Measurements from ENCODE around the gene SSBP2. TPM values are rescaled to one million over a fixed set of nuclear protein-coding genes. Genes with fewer than 3 reads are reported as not detected.
A peak's percentile ranks its signal among the peaks of the same experiment; 100 is the strongest.

The SSBP2 gene
- total RNA-seq, 6 donors from 2014 or later, result 23.0 to 110 (median 32.9) TPM

- ATAC-seq (ENCODE audit: low FRiP score in 2 of 2) (no peak), DNase-seq (peak in 1 of 2 donors; percentile 42)
- peak overlapping the region; percentile 99 to 100 (median 99) for H3K27ac ChIP-seq
- TF ChIP-seq POLR2AphosphoS5 (IDR thresholded peaks at IDR 0.05) (no peak), CTCF (IDR thresholded peaks at IDR 0.05) (no peak), POLR2A (IDR thresholded peaks at IDR 0.05) (no peak), EP300 (IDR thresholded peaks at IDR 0.05) (no peak)
- no peaks in the 10 kb centered on the region for H3K27me3 ChIP-seq
- peaks cover 22 to 31% (median 26%) of the 10 kb centered on the region in 4 donors for H3K4me1 ChIP-seq
- 24 to 39% methylated on average over 22 to 37 of the region's 37 CpGs for WGBS, 2 donors
- H3K36me3 ChIP-seq, result no peaks in the 10 kb centered on the region
- no peaks in the 10 kb centered on the region for H3K9me3 ChIP-seq
- H3K4me3 ChIP-seq, result peak overlapping the region; percentile 36 to 96 (median 83)
Measured at GRCh38 chr5:81751836-81752643, 1.1 kb upstream of the SSBP2 start.

GRCh38 chr5:81750308-81751008, 439 bp downstream of the SSBP2 start:
- H3K27me3 ChIP-seq, result no peaks in the 10 kb centered on the region
- peak overlapping the region; percentile 71 to 96 (median 94) for H3K4me3 ChIP-seq
- TF ChIP-seq EP300 (IDR thresholded peaks at IDR 0.05) (peak in 1 of 4 donors; percentile 44), POLR2AphosphoS5 (IDR thresholded peaks at IDR 0.05) (no peak), POLR2A (IDR thresholded peaks at IDR 0.05) (peak in 2 of 4 donors; percentile 26 to 57), CTCF (IDR thresholded peaks at IDR 0.05) (no peak)
- H3K4me1 ChIP-seq, result peaks cover 14 to 27% (median 19%) of the 10 kb centered on the region in 4 donors
- H3K9me3 ChIP-seq, result no peaks in the 10 kb centered on the region
- peak overlapping the region; percentile 99 to 100 (median 99) for H3K27ac ChIP-seq
- DNase-seq (peak in 1 of 2 donors; percentile 92), ATAC-seq (ENCODE audit: low FRiP score in 2 of 2) (peak in 1 of 2 donors; percentile 14)
- no peaks in the 10 kb centered on the region for H3K36me3 ChIP-seq
- 0% methylated on average over 21 of the region's 90 CpGs; no CpG with 5 or more reads in 1 of the 2 donors for WGBS, 2 donors

GRCh38 chr5:81749561-81750307, 1.2 kb downstream of the SSBP2 start:
- Histone ChIP-seq H3K9me3 (no peaks in the 10 kb centered on the region), H3K4me3 (peak overlapping the region; percentile 71 to 96 (median 92)), H3K4me1 (peaks cover 10 to 27% (median 18%) of the 10 kb centered on the region in 4 donors), H3K27ac (peak overlapping the region; percentile 83 to 99 (median 96)), H3K27me3 (no peaks in the 10 kb centered on the region), H3K36me3 (no peaks in the 10 kb centered on the region)
- DNase-seq (peak in 1 of 2 donors; percentile 91), ATAC-seq (ENCODE audit: low FRiP score in 2 of 2) (no peak)
- 1 to 6% methylated on average over 14 to 22 of the region's 61 CpGs for WGBS, 2 donors
- no peak for TF ChIP-seq CTCF (IDR thresholded peaks at IDR 0.05)
- no peak for TF ChIP-seq POLR2A (IDR thresholded peaks at IDR 0.05)
- no peak for TF ChIP-seq POLR2AphosphoS5 (IDR thresholded peaks at IDR 0.05)
- no peak for TF ChIP-seq EP300 (IDR thresholded peaks at IDR 0.05)

- peak overlapping the region; percentile 71 to 96 (median 92) for H3K4me3 ChIP-seq
Measured at GRCh38 chr5:81749192-81749560, 1.7 kb downstream of the SSBP2 start.

More at GRCh38 chr5:81749192-81749560, 1.7 kb downstream of the SSBP2 start:
- TF ChIP-seq POLR2A (IDR thresholded peaks at IDR 0.05), result no peak
- no peak for TF ChIP-seq EP300 (IDR thresholded peaks at IDR 0.05)
- TF ChIP-seq POLR2AphosphoS5 (IDR thresholded peaks at IDR 0.05), result no peak
- TF ChIP-seq CTCF (IDR thresholded peaks at IDR 0.05), result no peak
- Histone ChIP-seq H3K27ac (peak overlapping the region; percentile 83 to 99 (median 96)), H3K27me3 (no peaks in the 10 kb centered on the region), H3K9me3 (no peaks in the 10 kb centered on the region), H3K4me1 (peaks cover 10 to 27% (median 18%) of the 10 kb centered on the region in 4 donors), H3K36me3 (no peaks in the 10 kb centered on the region)
- DNase-seq (no peak), ATAC-seq (ENCODE audit: low FRiP score in 2 of 2) (no peak)
- whole genome bisulfite sequencing, 2 donors, result 15 to 25% methylated on average over 6 of the region's 6 CpGs
